Epidermal melanocyte (primary cell): Measurements from ENCODE around the gene NR3C2.

Source experiments
- DNase-seq: peaks from one replicate; pipeline ENCODE4 v3.0.0; 2011; ENCODE audit warnings: low spot score; ENCODE audit not compliant: insufficient read length

The NR3C2 gene

GRCh38 chr4:148056879-148057278, 385.3 kb downstream of the NR3C2 start:
- no peak for DNase-seq

DNA sequence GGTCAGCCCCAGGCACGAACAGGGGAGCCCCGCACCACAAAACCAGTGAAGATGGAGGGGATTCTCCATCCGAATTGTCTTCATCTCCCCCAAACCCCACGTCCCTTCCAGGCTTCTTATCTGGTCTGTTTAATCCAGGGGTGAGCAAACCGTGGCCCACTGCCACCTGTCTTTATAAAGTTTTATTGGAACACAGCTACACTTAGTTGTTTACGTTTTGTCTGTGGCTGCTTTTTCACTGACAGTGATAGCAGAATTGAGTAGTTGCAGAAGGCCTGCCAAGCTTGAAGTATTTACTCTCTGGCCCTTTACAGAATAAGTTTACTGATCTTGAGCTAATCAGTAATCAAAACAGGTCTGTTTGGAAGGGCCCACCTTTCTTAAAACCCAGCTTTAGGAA, 386.4 kb downstream of the NR3C2 start:
- DNase-seq, result no peak

DNA sequence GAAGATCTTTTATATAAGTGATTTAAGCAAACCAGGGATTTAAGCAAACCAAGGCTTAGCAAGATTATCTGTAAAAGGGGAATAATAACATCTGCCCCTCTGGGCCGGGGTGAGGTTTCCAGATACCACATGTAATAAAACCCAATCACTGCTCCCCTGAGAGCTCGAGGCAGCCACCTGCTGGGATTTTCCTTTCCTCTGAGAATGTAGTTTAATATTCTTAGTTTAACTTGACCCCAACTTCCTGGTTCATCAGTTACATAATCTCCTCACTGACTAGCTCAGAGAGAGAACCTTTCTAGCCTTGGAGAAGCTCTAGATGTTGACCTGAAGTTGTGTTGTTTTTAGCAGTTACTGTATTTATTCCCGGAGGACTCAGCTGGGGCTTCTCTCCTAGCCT, 387.9 kb downstream of the NR3C2 start:
- DNase-seq, result no peak

- DNase-seq, result no peak
These were observed 388.8 kb downstream of the NR3C2 start for GRCh38 chr4:148053298-148054003.

GRCh38 chr4:148052448-148052847, 389.8 kb downstream of the NR3C2 start:
- DNase-seq, result no peak

DNA sequence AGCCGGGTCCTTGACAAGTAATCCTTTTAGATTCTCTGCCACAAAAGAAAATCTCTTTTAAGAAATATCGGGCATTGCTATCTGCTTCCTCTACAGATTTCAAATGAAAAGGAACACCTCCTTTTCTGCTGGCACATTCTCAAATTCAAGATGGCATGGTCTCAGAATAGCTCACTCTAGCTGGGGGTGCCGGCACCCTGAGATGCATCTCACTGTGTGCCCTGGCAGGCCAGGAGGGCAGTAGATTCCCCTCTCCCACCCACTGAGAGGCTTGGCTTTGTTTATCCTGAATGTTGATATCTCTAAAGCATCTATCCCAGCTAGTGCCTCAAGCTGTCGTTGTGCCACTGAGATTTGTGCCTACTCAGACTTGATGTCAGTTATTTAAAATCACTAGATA, 390.8 kb downstream of the NR3C2 start:
- no peak for DNase-seq

GRCh38 chr4:148048598-148048997, 393.6 kb downstream of the NR3C2 start:
- no peak for DNase-seq

DNA sequence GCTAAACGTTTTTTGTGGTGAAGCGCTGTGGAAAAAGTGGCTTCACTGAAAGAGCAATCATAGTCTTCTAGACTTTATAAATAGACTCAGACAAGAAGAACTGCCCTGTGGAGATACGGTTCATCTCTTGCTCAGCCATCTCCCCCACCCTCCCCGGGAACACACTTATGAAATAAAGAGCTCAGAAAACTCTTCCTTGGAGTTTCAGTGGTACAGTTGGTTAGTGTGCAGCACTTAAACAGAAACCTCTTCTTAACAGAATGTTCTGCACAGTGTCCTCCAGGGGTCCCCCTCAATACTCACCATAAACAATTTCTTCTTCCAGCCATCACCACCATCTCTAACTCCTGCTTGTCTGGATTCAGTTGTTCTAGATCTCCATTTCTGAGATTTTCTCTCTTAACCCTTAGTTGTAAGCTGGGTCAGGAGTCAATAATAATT, 397.3 kb downstream of the NR3C2 start:
- DNase-seq, result no peak

GRCh38 chr4:148044089-148044911, 397.9 kb downstream of the NR3C2 start:
- no peak for DNase-seq

DNA sequence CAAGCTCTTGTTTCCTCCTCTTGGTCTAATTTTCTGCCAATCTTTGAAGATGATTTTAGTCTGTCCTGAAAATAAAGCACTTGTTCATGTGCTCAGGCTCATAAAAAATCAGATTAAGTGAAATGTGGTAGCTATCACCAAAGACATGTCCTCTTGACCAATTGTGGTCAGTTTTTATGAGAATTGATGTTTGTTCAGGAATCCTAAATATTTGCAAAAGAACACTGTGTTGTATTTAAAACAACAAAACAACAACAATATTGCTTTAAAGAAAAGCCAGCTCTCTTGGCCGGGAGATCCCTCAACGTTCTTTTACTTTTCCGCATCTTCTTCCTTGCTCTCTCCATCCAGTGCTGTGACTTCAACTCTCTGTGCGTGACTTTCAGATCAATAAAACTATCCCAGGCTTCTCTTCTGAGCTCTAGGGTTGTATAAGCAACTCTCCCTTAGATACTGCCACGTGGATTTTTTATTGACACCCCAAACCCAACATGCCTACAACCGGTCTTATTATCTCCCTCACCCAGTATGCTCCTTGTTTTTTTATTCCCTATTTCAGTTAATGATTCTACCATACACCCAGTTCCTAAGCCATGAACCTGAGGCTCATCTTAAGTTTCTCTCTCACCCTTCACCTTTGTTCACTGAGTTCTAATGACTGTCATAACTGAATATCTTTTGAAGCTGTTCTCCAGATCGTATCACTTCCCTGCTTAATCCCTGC, 400.4 kb downstream of the NR3C2 start:
- no peak for DNase-seq

DNA sequence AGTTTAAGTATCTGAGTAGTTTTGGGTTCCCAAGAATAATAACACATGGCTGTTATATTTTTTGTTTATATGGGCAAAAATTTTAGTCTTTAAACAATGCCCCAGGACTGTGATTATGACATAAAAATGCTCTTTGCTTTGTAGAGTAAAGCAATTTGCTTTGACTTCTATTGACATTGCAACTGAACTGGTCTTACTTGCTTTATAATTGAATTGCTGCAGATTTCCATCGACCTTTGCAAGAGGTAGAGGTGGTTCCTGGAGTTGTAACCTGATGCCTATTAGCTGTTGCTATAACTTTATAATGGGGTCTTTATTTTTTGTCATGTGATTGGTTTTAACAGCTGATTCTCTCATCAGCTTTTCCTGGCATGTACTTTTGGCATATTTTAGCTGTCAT, 407.4 kb downstream of the NR3C2 start:
- no peak for DNase-seq

DNA sequence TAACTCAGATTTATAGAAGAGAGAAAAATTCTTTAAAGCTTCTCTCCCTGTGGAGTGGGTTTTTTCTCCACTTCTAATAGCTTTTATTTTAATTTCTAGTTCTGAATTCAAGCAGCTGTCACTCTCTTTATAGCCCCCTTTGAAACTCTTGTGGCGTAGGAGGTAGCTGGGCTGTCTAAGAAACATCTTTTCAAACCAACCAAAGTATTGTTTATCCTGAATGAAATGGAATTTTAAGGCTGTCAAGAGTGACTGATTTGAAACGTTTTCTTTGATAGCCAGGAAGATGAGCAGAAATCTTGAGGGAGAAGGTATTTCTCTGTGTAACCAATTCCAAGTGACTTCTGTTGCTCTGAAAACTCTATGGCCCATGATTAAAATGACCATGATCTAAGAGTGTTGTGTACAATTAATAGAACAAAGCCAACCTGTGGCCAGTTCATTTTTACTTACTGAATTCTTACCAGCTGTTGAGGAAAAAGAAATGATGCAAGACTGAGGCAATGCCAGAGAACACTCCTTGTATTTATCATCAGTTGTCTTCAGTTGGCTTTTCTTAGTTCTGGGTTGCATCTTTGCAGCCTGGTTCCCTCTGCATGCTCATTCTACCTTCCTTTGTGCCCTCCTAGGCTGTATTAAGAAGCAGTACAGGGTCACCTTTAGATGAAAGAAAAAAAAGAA, 411.9 kb downstream of the NR3C2 start:
- DNase-seq, result no peak

- no peak for DNase-seq
These were observed 412.4 kb downstream of the NR3C2 start for GRCh38 chr4:148029781-148030180.
